B cell (primary cell): ENCODE data around the gene ALKBH5.

Source experiments
- CTCF ChIP-seq: fragments of 200-600 bp; IDR thresholded peaks from one replicate; pipeline ENCODE4 v1.8.0; 2022; ENCODE audit warnings: antibody characterized with exemption, mild to moderate bottlenecking
- EZH2 ChIP-seq: IDR thresholded peaks from 2 replicates; pipeline ENCODE4 v1.6.1; 2012; ENCODE audit warnings: borderline replicate concordance, low read depth, mild to moderate bottlenecking, moderate library complexity, low read length; ENCODE audit not compliant: insufficient read depth, poor library complexity, severe bottlenecking

DNA sequence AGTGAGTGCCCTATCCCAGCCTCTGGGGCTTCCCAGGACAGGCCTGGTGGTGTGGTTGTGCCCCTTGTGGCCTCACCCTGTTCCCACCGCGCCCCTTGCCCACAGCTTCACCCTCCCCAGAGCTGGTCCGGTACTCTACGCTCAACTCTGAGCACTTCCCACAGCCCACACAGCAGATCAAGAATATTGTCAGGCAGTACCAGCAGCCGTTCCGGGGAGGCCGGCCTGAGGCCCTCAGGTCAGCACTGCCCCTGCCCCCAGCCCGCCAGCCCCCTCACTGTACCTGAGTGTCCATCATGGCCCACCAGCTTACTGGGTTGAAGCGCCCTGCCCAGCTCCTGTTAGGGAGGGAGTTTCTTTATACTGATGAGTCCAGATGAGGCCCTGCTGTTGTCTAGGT lies 32.3 kb upstream of the ALKBH5 start:
- TF ChIP-seq EZH2 (no peak), CTCF (no peak)
